ENCODE measurements around the gene TMEM205.
A peak's percentile ranks its signal among the peaks of the same experiment; 100 is the strongest.

Gene TMEM205

GRCh38 chr19:11324079-11324661 is 21.9 kb downstream of the TMEM205 start:
- Histone ChIP-seq H3K79me2 (ENCODE audit: insufficient read depth, low read length) (no peaks in the 10 kb centered on the region), H4K20me1 (ENCODE audit: insufficient read depth, low read length) (no peaks in the 10 kb centered on the region), H3K27me3 (ENCODE audit: insufficient read depth, low read length, poor library complexity) (no peaks in the 10 kb centered on the region), H3K4me3 (ENCODE audit: low read depth in 1 of 2, low read length in 2 of 2) (peak overlapping the region in 1 of 2 experiments; percentile 32; a peak in 2 of 4 replicates), H3K27ac (ENCODE audit: low read length) (peak overlapping the region; percentile 99), H3K4me2 (ENCODE audit: insufficient read depth, low read length) (peak overlapping the region; percentile 53), H3K36me3 (ENCODE audit: insufficient read depth, low read length) (peaks cover 22% of the 10 kb centered on the region), H2AFZ (ENCODE audit: low read depth, low read length) (peak overlapping the region; percentile 53; the same call in 1 of the 2 replicates), H3K9me3 (ENCODE audit: insufficient read depth, low read length, severe bottlenecking) (no peaks in the 10 kb centered on the region), H3K4me1 (ENCODE audit: insufficient read depth, low read length) (peaks cover 60% of the 10 kb centered on the region), H3K9ac (ENCODE audit: low read depth, low read length) (peak overlapping the region; percentile 61)
- TF ChIP-seq EZH2 (IDR thresholded peaks at IDR 0.05; ENCODE audit: borderline replicate concordance, low read depth, low read length, severe bottlenecking) (no peak), CTCF (IDR thresholded peaks at IDR 0.05; ENCODE audit: borderline replicate concordance, extremely low read depth, low read length, poor library complexity, severe bottlenecking) (no peak)
- DNase-seq (peak; percentile 91), ATAC-seq (ENCODE audit: insufficient read depth, low read depth) (peak; percentile 85)

- Histone ChIP-seq H3K4me1 (ENCODE audit: insufficient read depth, low read length) (peaks cover 60% of the 10 kb centered on the region), H3K79me2 (ENCODE audit: insufficient read depth, low read length) (no peaks in the 10 kb centered on the region), H3K27ac (ENCODE audit: low read length) (peak overlapping the region; percentile 99), H3K9ac (ENCODE audit: low read depth, low read length) (peak overlapping the region; percentile 61), H3K4me3 (ENCODE audit: low read depth in 1 of 2, low read length in 2 of 2) (peak overlapping the region in 1 of 2 experiments; percentile 32; a peak in 2 of 4 replicates), H2AFZ (ENCODE audit: low read depth, low read length) (peak overlapping the region; percentile 31; the same call in 1 of the 2 replicates), H3K36me3 (ENCODE audit: insufficient read depth, low read length) (peaks cover 19% of the 10 kb centered on the region), H3K9me3 (ENCODE audit: insufficient read depth, low read length, severe bottlenecking) (no peaks in the 10 kb centered on the region), H4K20me1 (ENCODE audit: insufficient read depth, low read length) (no peaks in the 10 kb centered on the region), H3K4me2 (ENCODE audit: insufficient read depth, low read length) (peak overlapping the region; percentile 53), H3K27me3 (ENCODE audit: insufficient read depth, low read length, poor library complexity) (no peaks in the 10 kb centered on the region)
- DNase-seq = peak; percentile 66
- TF ChIP-seq CTCF (IDR thresholded peaks at IDR 0.05; ENCODE audit: borderline replicate concordance, extremely low read depth, low read length, poor library complexity, severe bottlenecking) = peak; percentile 12
- no peak for TF ChIP-seq EZH2 (IDR thresholded peaks at IDR 0.05; ENCODE audit: borderline replicate concordance, low read depth, low read length, severe bottlenecking)
- ATAC-seq (ENCODE audit: insufficient read depth, low read depth) = peak; percentile 63
These were observed 22.4 kb downstream of the TMEM205 start for GRCh38 chr19:11323601-11324078.

- DNase-seq (peak; percentile 45), ATAC-seq (ENCODE audit: insufficient read depth, low read depth) (no peak)
- Histone ChIP-seq H2AFZ (ENCODE audit: low read depth, low read length) (no peak overlapping the region), H3K4me1 (ENCODE audit: insufficient read depth, low read length) (peaks cover 70% of the 10 kb centered on the region), H3K9ac (ENCODE audit: low read depth, low read length) (peak overlapping the region; percentile 61), H3K27ac (ENCODE audit: low read length) (peak overlapping the region; percentile 99), H3K27me3 (ENCODE audit: insufficient read depth, low read length, poor library complexity) (no peaks in the 10 kb centered on the region), H4K20me1 (ENCODE audit: insufficient read depth, low read length) (no peaks in the 10 kb centered on the region), H3K36me3 (ENCODE audit: insufficient read depth, low read length) (peaks cover 18% of the 10 kb centered on the region), H3K9me3 (ENCODE audit: insufficient read depth, low read length, severe bottlenecking) (no peaks in the 10 kb centered on the region), H3K79me2 (ENCODE audit: insufficient read depth, low read length) (no peaks in the 10 kb centered on the region), H3K4me2 (ENCODE audit: insufficient read depth, low read length) (no peak overlapping the region), H3K4me3 (ENCODE audit: low read depth in 1 of 2, low read length in 2 of 2) (no peak overlapping the region)
- no peak for TF ChIP-seq CTCF (IDR thresholded peaks at IDR 0.05; ENCODE audit: borderline replicate concordance, extremely low read depth, low read length, poor library complexity, severe bottlenecking)
- no peak for TF ChIP-seq EZH2 (IDR thresholded peaks at IDR 0.05; ENCODE audit: borderline replicate concordance, low read depth, low read length, severe bottlenecking)
These were observed 23.6 kb downstream of the TMEM205 start for GRCh38 chr19:11322269-11323024.
